Prostate gland (tissue), 2 donors: ENCODE measurements around the gene PM20D1.

Source experiments
- CTCF ChIP-seq, 4 experiments: fragments of 200-600 bp in 2 of 4; fragments of 450-650 bp in 2 of 4; sonication (generic) in 2 of 4; IDR thresholded peaks; 1 replicate in 3 of 4; 2 replicates in 1 of 4; pipeline ENCODE4 v1.5.1; 2016 to 2019; ENCODE audit warnings: antibody characterized with exemption in 4 of 4, mild to moderate bottlenecking in 2 of 4, moderate library complexity in 2 of 4
- POLR2A ChIP-seq: fragments of 450-650 bp; IDR thresholded peaks from one replicate; pipeline ENCODE4 v1.6.1; 2016; ENCODE audit warnings: antibody characterized with exemption, mild to moderate bottlenecking
- POLR2AphosphoS5 ChIP-seq: sonication (generic); formaldehyde crosslinking; IDR thresholded peaks from one replicate; pipeline ENCODE4 v1.6.1; 2017; ENCODE audit warnings: antibody characterized with exemption

GRCh38 chr1:205813755-205814058 is 36.2 kb downstream of the PM20D1 start:
- no peak for TF ChIP-seq CTCF (IDR thresholded peaks at IDR 0.05)
- TF ChIP-seq POLR2AphosphoS5, result no peak
- TF ChIP-seq POLR2A, result no peak
